Tibial artery (tissue), 4 donors: ENCODE data around the gene TUBGCP5.

Source experiments
- DNase-seq, 2 donors: peaks; one replicate each; pipeline ENCODE4 v3.0.0-alpha.2; 2019
- H3K27ac ChIP-seq, 2 donors: fragments of 200-600 bp; sonication (generic) in 1 of 2; 1 replicate in 1 of 2; 2 replicates in 1 of 2; pipeline ENCODE4 v1.5.1; 2018 to 2019; ENCODE audit warnings: mild to moderate bottlenecking in 1 of 2
- H3K27me3 ChIP-seq, 2 donors: fragments of 200-600 bp; sonication (generic) in 1 of 2; one replicate each; pipeline versions ENCODE4 v1.5.1 to v1.6.0; 2016 to 2019
- H3K36me3 ChIP-seq, 3 donors: fragments of 200-600 bp; sonication (generic) in 2 of 3; one replicate each; pipeline ENCODE4 v1.5.1; 2016 to 2019; ENCODE audit warnings: mild to moderate bottlenecking in 2 of 3
- H3K4me1 ChIP-seq, 4 donors: fragments of 200-600 bp; sonication (generic) in 2 of 4; 1 replicate in 3 of 4; 2 replicates in 1 of 4; pipeline ENCODE4 v1.5.1; 2016 to 2019
- H3K4me3 ChIP-seq, 2 donors: fragments of 200-600 bp; sonication (generic) in 1 of 2; 1 replicate in 1 of 2; 2 replicates in 1 of 2; pipeline ENCODE4 v1.5.1; 2018 to 2019; ENCODE audit warnings: mild to moderate bottlenecking in 2 of 2
- H3K9me3 ChIP-seq, 3 donors: fragments of 200-600 bp; sonication (generic) in 1 of 3; one replicate each; pipeline ENCODE4 v1.5.1; 2016 to 2019
- intact Hi-C: fragments of 100-400 bp; cut with DNase I; formaldehyde crosslinking; loops from one replicate; pipeline ENCODE4 v1.15.0; 2023; ENCODE audit warnings: low total_unique reads
- TF ChIP-seq, protein P1 (sequence below), 2 experiments: fragments of 200-600 bp in 1 of 2; fragments of 450-650 bp in 1 of 2; IDR thresholded peaks; one replicate each; pipeline ENCODE4 v1.5.1; 2017 to 2019; ENCODE audit warnings: antibody characterized with exemption in 2 of 2, mild to moderate bottlenecking in 1 of 2, moderate library complexity in 1 of 2

TUBGCP5 gene

DNA sequence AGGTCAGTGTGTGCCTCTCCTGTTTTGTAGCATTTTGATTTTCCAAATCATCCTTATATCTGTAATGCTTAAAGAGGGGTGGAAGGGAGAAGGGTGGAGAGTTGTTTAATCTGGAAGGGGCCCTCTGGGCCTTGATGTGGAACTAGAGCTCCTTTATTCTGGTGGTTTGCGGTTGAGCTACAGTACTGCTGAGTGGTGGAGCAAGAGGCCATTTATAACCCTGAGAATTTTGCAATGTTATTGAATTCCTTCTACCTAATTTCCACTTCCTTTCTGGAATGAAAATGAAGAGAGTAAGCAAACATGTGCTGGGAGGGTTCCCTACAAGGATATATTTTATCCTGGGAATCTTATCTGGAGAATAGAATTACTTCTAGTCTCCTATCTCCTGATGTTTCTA lies 35.3 kb upstream of the TUBGCP5 start:
- Histone ChIP-seq H3K27ac (no peak overlapping the region), H3K27me3 (no peaks in the 10 kb centered on the region), H3K9me3 (no peaks in the 10 kb centered on the region), H3K4me3 (no peak overlapping the region), H3K36me3 (no peaks in the 10 kb centered on the region), H3K4me1 (no peaks in the 10 kb centered on the region)
- no peak for DNase-seq
- intact Hi-C loops, result no loop called here
- TF ChIP-seq, protein P1, sequence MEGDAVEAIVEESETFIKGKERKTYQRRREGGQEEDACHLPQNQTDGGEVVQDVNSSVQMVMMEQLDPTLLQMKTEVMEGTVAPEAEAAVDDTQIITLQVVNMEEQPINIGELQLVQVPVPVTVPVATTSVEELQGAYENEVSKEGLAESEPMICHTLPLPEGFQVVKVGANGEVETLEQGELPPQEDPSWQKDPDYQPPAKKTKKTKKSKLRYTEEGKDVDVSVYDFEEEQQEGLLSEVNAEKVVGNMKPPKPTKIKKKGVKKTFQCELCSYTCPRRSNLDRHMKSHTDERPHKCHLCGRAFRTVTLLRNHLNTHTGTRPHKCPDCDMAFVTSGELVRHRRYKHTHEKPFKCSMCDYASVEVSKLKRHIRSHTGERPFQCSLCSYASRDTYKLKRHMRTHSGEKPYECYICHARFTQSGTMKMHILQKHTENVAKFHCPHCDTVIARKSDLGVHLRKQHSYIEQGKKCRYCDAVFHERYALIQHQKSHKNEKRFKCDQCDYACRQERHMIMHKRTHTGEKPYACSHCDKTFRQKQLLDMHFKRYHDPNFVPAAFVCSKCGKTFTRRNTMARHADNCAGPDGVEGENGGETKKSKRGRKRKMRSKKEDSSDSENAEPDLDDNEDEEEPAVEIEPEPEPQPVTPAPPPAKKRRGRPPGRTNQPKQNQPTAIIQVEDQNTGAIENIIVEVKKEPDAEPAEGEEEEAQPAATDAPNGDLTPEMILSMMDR (IDR thresholded peaks at IDR 0.05), result no peak

DNA sequence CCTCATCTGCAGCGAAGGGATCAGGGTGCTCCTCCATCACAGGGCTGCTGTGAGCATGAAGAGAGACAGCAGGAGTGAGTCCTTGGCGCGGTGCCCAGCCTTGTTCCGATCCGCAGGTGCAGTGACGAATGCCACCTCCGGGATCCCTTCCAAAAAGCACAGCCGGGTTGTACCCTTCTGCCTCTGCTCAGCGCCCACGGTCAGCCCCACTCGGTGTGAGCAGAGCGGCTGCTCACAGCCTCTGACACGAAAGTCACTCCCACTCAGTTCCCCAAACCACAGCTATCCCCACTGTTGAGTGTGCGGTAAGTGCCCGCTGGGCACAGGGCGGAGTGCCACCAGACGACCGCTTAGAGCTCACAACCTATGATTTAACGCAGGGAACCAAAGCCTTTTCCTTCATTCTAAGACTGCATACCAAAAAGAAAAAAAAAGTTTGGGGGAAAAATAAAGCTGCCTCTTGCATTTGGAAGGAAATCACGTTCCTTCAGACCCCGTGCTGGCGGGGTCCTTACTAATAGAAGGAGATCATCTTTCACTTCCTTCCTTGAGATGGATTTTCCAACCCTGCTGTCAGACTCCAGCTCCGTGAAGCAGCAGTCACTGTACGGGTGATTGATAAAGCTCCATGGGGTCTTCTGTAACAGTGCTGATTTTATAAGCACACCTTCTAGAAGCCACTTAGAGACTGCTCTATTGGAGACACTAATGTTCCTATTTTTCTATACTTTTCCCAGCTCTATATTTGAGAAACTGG lies 34.7 kb upstream of the TUBGCP5 start:
- TF ChIP-seq, protein P1 (IDR thresholded peaks at IDR 0.05), result no peak
- Histone ChIP-seq H3K4me3 (no peak overlapping the region), H3K27ac (no peak overlapping the region), H3K4me1 (no peaks in the 10 kb centered on the region), H3K36me3 (no peaks in the 10 kb centered on the region), H3K9me3 (no peaks in the 10 kb centered on the region), H3K27me3 (no peaks in the 10 kb centered on the region)
- intact Hi-C loops, result no loop called here
- no peak for DNase-seq

DNA sequence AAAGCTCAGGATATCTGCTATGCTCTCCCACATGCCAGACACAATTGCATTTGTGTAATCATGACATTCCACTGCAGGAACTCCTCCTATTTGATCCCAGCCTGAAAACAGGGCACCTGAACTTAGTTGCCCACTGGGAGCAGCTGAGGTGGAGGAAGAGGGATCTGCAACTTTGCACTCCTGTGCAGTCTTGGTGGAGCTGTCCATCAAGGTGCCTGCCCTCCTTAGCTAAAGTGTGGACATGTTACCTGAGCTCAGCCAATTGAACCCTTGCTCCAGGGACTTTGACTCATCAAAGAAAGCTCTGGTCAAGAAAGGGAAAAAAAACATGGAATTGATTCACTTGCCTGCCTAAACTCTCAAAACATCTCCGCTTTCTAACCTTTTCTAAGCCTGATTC lies 33.3 kb upstream of the TUBGCP5 start:
- no peak for DNase-seq
- no peak overlapping the region for H3K27ac ChIP-seq
- no peak overlapping the region for H3K4me3 ChIP-seq
- TF ChIP-seq, protein P1 (IDR thresholded peaks at IDR 0.05), result no peak
- H3K36me3 ChIP-seq, result no peaks in the 10 kb centered on the region
- no peaks in the 10 kb centered on the region for H3K27me3 ChIP-seq
- H3K4me1 ChIP-seq, result no peaks in the 10 kb centered on the region
- peaks cover 0 to 3% (median 0%) of the 10 kb centered on the region in 3 donors for H3K9me3 ChIP-seq
- intact Hi-C loops, result no loop called here

DNA sequence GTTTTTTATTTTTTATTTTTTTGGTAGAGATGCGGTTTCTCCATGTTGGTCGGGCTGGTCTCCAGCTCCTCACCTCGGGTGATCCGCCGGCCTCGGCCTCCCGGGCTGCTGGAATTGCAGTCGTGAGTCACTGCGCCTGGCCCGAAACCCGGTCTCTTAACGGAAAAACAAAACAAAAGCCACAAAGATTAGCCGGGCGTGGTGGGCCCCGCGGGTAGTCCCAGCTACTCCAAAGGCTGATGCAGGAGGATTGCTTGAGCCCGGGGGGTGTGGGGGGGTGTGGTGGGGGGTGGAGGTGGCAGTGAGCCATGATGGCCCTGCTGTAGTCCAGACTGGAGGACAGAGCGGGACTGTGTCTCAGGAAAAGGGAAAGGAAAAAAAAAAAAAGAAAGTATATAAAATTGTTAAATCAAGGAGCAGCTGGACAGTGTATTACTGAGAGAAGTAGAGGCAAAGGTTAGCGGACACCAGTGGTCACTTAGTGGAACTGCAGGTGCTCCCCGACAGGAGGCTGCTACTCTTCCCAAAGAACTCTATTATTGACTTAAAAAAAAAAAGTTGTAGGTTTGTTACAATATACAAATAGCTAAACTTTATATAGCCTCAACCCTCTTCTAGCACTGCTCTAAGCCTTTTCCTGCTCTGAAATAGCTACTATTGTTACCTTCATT lies 30.3 kb upstream of the TUBGCP5 start:
- H3K4me3 ChIP-seq, result no peak overlapping the region
- H3K36me3 ChIP-seq, result no peaks in the 10 kb centered on the region
- H3K27ac ChIP-seq, result no peak overlapping the region
- no peak for DNase-seq
- TF ChIP-seq, protein P1 (IDR thresholded peaks at IDR 0.05), result no peak
- no peaks in the 10 kb centered on the region for H3K4me1 ChIP-seq
- no peaks in the 10 kb centered on the region for H3K27me3 ChIP-seq
- H3K9me3 ChIP-seq, result peaks cover 0 to 9% (median 0%) of the 10 kb centered on the region in 3 donors
- intact Hi-C loops, result no loop called here

DNA sequence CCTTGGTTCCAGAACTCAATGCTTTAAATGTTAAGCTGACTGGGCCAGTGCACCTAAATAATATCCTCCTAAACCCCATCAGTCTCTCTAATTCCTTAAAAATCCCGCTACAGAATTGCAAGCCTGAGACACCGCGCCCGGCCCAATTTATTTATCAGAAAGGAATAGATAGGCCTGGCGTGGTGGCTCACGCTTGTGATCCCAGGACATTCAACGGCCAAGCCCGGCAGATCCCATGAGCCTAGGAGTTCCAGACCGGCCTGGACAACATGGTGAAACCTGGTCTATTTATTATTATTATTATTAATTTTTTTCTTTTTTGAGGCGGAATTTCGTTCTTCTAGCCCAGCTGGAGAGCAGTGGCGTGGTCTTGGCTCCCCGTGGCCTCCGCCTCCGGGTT lies 28.0 kb upstream of the TUBGCP5 start:
- intact Hi-C loops, result no loop called here
- Histone ChIP-seq H3K4me3 (no peak overlapping the region), H3K36me3 (no peaks in the 10 kb centered on the region), H3K4me1 (no peaks in the 10 kb centered on the region), H3K27ac (no peak overlapping the region), H3K9me3 (peaks cover 0 to 9% (median 0%) of the 10 kb centered on the region in 3 donors), H3K27me3 (no peaks in the 10 kb centered on the region)
- DNase-seq, result no peak
- TF ChIP-seq, protein P1 (IDR thresholded peaks at IDR 0.05), result no peak
